GM12875 (cell line): ENCODE results near the gene TCF12.

ENCODE experiments used
- H3K4me3 ChIP-seq: one replicate; pipeline ENCODE4 v1.5.1; 2011; ENCODE audit warnings: low read depth, low read length, control low read depth
- CTCF ChIP-seq: IDR thresholded peaks from 2 replicates; pipeline ENCODE4 v1.5.1; 2011; ENCODE audit warnings: low read depth, mild to moderate bottlenecking, control low read depth, inconsistent platforms, low read length, moderate library complexity, borderline replicate concordance; ENCODE audit not compliant: insufficient read depth

Gene TCF12

DNA sequence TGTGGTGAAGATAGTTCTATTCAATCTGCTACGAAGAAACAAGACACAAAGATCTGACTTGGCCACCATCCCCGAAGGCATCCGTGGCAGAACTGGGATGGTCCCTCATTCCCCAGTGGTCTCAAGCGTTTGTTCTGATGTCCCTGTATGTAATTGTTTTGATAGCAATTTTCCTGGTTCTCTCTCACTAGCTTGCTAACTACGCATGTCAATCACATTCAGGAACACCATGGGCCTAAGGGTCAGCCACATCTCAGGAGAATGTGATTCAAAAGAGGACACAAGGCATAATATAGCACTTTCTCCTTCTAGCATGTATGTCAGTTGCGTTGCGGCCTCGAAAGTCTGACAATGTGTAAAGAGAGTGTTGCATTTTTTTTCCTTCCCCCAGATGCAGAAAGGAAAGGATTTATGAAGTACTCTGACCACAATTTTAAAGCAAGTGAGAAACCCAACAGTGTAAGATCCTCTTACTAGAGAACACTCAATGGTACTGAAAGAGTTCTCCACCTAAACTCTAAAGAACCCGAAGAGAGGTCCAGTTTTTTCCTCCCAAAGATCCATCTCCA is 32.0 kb upstream of the TCF12 start:
- TF ChIP-seq CTCF: no peak
- H3K4me3 ChIP-seq: peak overlapping the region; percentile 75

GRCh38 chr15:56886932-56887781 is 31.3 kb upstream of the TCF12 start:
- no peak for TF ChIP-seq CTCF
- H3K4me3 ChIP-seq: peak overlapping the region; percentile 75

- no peak for TF ChIP-seq CTCF
- peak overlapping the region; percentile 75 for H3K4me3 ChIP-seq
Observed at GRCh38 chr15:56887782-56888438, 30.5 kb upstream of the TCF12 start.

GRCh38 chr15:56890038-56890437 is 28.4 kb upstream of the TCF12 start:
- no peak for TF ChIP-seq CTCF
- no peak overlapping the region for H3K4me3 ChIP-seq

DNA sequence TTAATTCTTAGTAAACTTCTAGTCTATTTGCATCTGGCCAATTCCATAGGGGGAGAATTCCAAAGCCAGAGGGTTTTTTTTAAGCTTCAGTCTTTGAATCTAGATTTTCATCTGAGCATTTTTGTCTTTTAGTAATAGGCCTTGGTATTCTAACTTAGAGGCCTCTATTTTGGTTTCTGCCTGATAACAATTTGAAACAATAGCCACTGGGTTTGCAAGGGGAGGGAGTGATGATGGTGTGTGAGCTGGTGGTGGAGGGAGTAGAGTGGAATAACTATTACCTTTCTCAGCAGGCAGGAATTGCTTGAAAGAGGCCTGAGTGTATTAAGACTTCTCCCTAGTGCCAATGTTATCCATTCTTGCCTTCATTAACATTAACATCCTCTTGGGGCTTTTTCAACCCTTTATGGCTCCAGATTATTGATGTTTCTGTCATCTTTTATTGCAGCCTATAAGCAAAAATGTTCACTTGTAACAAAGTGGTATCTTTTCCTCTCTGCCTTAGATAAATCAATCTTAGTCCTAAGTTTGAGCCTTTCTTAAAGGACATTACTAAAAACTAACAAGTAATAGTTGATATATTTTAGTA is 26.5 kb upstream of the TCF12 start:
- no peak overlapping the region for H3K4me3 ChIP-seq
- no peak for TF ChIP-seq CTCF

DNA sequence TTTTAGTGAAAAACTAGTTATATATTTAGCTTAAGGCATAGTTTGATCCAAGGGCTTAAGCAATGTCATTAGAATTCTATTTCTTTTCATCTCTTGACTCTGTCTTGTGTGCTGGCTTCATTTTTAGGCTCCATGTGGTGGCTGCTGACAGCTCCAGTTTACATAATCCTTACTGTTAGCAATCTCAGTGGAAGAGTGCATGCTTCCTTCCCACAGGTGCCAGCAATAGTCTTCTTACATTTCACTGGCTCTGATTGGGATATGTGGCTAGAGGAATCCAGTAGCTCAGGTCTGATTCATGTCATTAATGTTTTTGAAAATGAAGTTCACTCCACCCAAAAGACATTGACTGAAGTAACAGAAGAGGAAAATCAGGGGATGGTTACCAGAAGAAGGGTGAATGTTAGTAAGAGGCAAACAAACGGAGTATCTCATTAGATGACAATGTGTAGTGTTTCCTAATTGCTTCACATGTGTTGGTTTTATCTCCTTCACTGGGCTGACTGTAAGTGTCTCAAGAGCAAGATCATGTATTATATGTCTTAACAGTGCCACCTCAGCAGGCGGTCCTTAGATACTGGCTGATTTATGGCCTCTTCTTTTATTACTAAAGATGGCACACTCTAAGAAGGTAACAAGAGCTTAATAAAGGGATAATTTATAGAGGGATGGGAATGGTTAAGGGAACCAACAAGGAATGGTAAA is 25.6 kb upstream of the TCF12 start:
- TF ChIP-seq CTCF: no peak
- H3K4me3 ChIP-seq: no peak overlapping the region
